Keratinocyte (primary cell): Measurements from ENCODE around the gene BSG. TPM values are rescaled to one million over a fixed set of nuclear protein-coding genes. Genes with fewer than 3 reads are reported as not detected.
A peak's percentile ranks its signal among the peaks of the same experiment; 100 is the strongest.

Source experiments
- DNase-seq: peaks from one replicate; pipeline ENCODE4 v3.0.0-alpha.2; 2011; ENCODE audit warnings: low read depth, missing footprints, low spot score
- FAIRE-seq: peaks from 2 replicates; lab custom pipeline; 2011; peaks lifted over from hg19 to GRCh38; lab: Jason Lieb, UNC
- H2AFZ ChIP-seq: 2 replicates; pipeline ENCODE4 v1.6.0; 2012; ENCODE audit warnings: low read length, control low read depth, inconsistent platforms; ENCODE audit not compliant: control insufficient read depth
- H3K27ac ChIP-seq: 2 replicates; pipeline ENCODE4 v1.5.1; 2011; ENCODE audit warnings: low read length; ENCODE audit not compliant: control insufficient read depth, insufficient read depth
- H3K27me3 ChIP-seq: 3 replicates; pipeline ENCODE4 v1.6.0; 2011; ENCODE audit warnings: low read length; ENCODE audit not compliant: control insufficient read depth, insufficient read depth; ENCODE audit errors: extremely low read depth
- H3K36me3 ChIP-seq, 2 experiments: 2 replicates in 1 of 2; 3 replicates in 1 of 2; pipeline ENCODE4 v1.5.1; 2011; ENCODE audit warnings: low read length in 2 of 2, mild to moderate bottlenecking in 1 of 2; ENCODE audit not compliant: control insufficient read depth in 2 of 2, insufficient read depth in 2 of 2; ENCODE audit errors: extremely low read depth in 1 of 2
- H3K4me1 ChIP-seq: 3 replicates; pipeline ENCODE4 v1.5.1; 2011; ENCODE audit warnings: low read length; ENCODE audit not compliant: control insufficient read depth, insufficient read depth; ENCODE audit errors: extremely low read depth
- H3K4me2 ChIP-seq: 3 replicates; pipeline ENCODE4 v1.6.0; 2011; ENCODE audit warnings: low read depth, low read length; ENCODE audit not compliant: control insufficient read depth, insufficient read depth; ENCODE audit errors: extremely low read depth
- H3K4me3 ChIP-seq, 3 experiments: fragments of 200-600 bp in 1 of 3; sonication (generic) in 1 of 3; 2 replicates in 2 of 3; 3 replicates in 1 of 3; pipeline ENCODE4 v1.5.1; 2011 to 2016; ENCODE audit warnings: low read length in 3 of 3, mild to moderate bottlenecking in 3 of 3, control low read depth in 2 of 3, inconsistent platforms in 1 of 3, low read depth in 1 of 3, mixed read lengths in 1 of 3, mixed run types in 1 of 3, moderate library complexity in 1 of 3; ENCODE audit not compliant: control insufficient read depth in 2 of 3, insufficient read depth in 2 of 3; ENCODE audit errors: extremely low read depth in 1 of 3
- H3K79me2 ChIP-seq: 2 replicates; pipeline ENCODE4 v1.6.0; 2012; ENCODE audit warnings: low read length; ENCODE audit not compliant: control insufficient read depth, insufficient read depth
- H3K9ac ChIP-seq: 3 replicates; pipeline ENCODE4 v1.6.0; 2011; ENCODE audit warnings: low read length; ENCODE audit not compliant: control insufficient read depth, insufficient read depth; ENCODE audit errors: extremely low read depth
- H3K9me1 ChIP-seq: 3 replicates; pipeline ENCODE4 v1.6.0; 2011; ENCODE audit warnings: low read length; ENCODE audit not compliant: control insufficient read depth, insufficient read depth; ENCODE audit errors: extremely low read depth
- H3K9me3 ChIP-seq: 2 replicates; pipeline ENCODE4 v1.5.1; 2012; ENCODE audit warnings: low read depth, low read length; ENCODE audit not compliant: control insufficient read depth
- H4K20me1 ChIP-seq: 3 replicates; pipeline ENCODE4 v1.6.0; 2011; ENCODE audit warnings: low read length; ENCODE audit not compliant: control insufficient read depth, insufficient read depth; ENCODE audit errors: extremely low read depth
- CTCF ChIP-seq, 3 experiments: IDR thresholded peaks in 1 of 3; conservative IDR thresholded peaks in 1 of 3; optimal IDR thresholded peaks in 1 of 3; 2 replicates in 2 of 3; 3 replicates in 1 of 3; pipeline versions ENCODE3 to v1.5.1; 2011; ENCODE audit warnings: low read length in 3 of 3, mild to moderate bottlenecking in 3 of 3, moderate library complexity in 2 of 3, control low read depth in 1 of 3, inconsistent platforms in 1 of 3; ENCODE audit not compliant: insufficient read depth in 2 of 3; ENCODE audit errors: extremely low read depth in 1 of 3
- EZH2 ChIP-seq: IDR thresholded peaks from one replicate; pipeline ENCODE4 v1.6.1; 2012; ENCODE audit warnings: inconsistent platforms, mild to moderate bottlenecking, low read length, moderate library complexity
- dilution Hi-C: fragments of 300-500 bp; cut with MboI; formaldehyde crosslinking; loops from one replicate; pipeline ENCODE4 v1.7.0; 2020; ENCODE audit warnings: low sequenced_read_pairs; ENCODE audit not compliant: extremely low pct_ligation_motif_present
- polyA minus RNA-seq, 3 experiments: library from RNA; depleted of rRNA, polyadenylated mRNA; stranded (reverse); fragments of >200 nt; gene quantifications; 1 replicate in 1 of 3; 2 replicates in 1 of 3; 3 replicates in 1 of 3; pipeline ENCODE4 v1.2.3, GENCODE V29; 2011
- polyA plus RNA-seq, 5 experiments: library from polyadenylated mRNA; depleted of rRNA in 3 of 5; stranded (reverse) in 3 of 5; stranded (forward) in 1 of 5; unstranded in 1 of 5; fragments of >200 nt; gene quantifications; 1 replicate in 1 of 5; 2 replicates in 3 of 5; 3 replicates in 1 of 5; pipeline versions ENCODE4 v1.2.1 to v1.2.3, GENCODE V29; 2011 to 2012; ENCODE audit warnings: missing spikeins in 2 of 5, low read depth in 1 of 5, low replicate concordance in 1 of 5

BSG gene
- polyA plus RNA-seq (388 to 552 TPM (median 537 TPM) in 3 replicates), polyA minus RNA-seq (280 to 493 TPM (median 484 TPM) in 3 replicates)
- polyA plus RNA-seq (2011; ENCODE audit: low read depth) = 171 TPM
- polyA plus RNA-seq (2011; cell fraction: cytosol; rRNA removed) = 298 and 480 TPM in 2 replicates
- 577 and 747 TPM in 2 replicates for polyA plus RNA-seq (2011; cell fraction: nucleus; rRNA removed)
- 376 and 679 TPM in 2 replicates for polyA plus RNA-seq (2012; ENCODE audit: low replicate concordance)
- polyA minus RNA-seq (2011; cell fraction: cytosol; rRNA and poly(A)+ RNA removed) = 889 TPM
- 533 and 629 TPM in 2 replicates for polyA minus RNA-seq (2011; cell fraction: nucleus; rRNA and poly(A)+ RNA removed)

DNA sequence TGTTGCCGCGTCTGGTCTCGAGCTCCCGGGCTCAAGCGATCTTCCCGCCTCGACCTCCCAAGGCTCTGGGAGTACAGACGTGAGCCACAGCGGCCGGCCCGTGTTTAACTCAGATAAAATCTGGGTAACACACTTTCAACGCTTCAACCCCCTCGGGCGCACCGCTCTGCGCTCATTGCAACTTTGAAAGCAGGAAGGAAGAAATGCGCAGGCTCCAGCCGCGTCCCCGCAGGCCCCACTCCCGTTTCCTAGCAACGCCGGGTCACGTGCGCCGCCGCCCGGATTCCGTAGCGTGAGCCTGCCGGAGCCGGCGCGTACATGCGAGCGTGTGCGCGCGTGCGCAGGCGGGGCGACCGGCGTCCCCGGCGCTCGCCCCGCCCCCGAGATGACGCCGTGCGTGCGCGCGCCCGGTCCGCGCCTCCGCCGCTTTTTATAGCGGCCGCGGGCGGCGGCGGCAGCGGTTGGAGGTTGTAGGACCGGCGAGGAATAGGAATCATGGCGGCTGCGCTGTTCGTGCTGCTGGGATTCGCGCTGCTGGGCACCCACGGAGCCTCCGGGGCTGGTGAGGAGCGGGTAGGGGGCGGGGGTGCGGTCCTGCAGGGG, at the start of gene BSG:
Gene BSG (plus strand): TSS at position 457 of the 603 bp plus-strand sequence. CDS start 39 bp downstream, at position 496.
- DNase-seq = peak; percentile 79
- H4K20me1 ChIP-seq = peaks cover 26% of the 10 kb centered on the region
- TF ChIP-seq CTCF (optimal IDR thresholded peaks at IDR 0.05 in 1 of 3, IDR thresholded peaks at IDR 0.05 in 1 of 3, conservative IDR thresholded peaks at IDR 0.05 in 1 of 3; ENCODE audit: extremely low read depth in 1 of 3, insufficient read depth in 2 of 3, low read length in 3 of 3) = no peak
- peak within 1 kb of the TSS; percentile 92 for H3K27ac ChIP-seq
- H3K79me2 ChIP-seq = peaks cover 46% of the 10 kb centered on the region
- peaks cover 0 to 5% of the 10 kb centered on the region in 2 experiments for H3K36me3 ChIP-seq
- H3K4me1 ChIP-seq = peaks cover 38% of the 10 kb centered on the region
- H3K27me3 ChIP-seq = no peaks in the 10 kb centered on the region
- peak; percentile 67 for FAIRE-seq
- peak within 1 kb of the TSS; percentile 97 for H3K9ac ChIP-seq
- dilution Hi-C loops = no loop called here
- peak within 1 kb of the TSS; percentile 93 for H2AFZ ChIP-seq
- peak within 1 kb of the TSS; percentile 97 for H3K4me2 ChIP-seq
- H3K4me3 ChIP-seq = peak within 1 kb of the TSS; percentile 89 to 100 (median 95)
- no peaks in the 10 kb centered on the region for H3K9me3 ChIP-seq
- no peaks in the 10 kb centered on the region for H3K9me1 ChIP-seq

DNA sequence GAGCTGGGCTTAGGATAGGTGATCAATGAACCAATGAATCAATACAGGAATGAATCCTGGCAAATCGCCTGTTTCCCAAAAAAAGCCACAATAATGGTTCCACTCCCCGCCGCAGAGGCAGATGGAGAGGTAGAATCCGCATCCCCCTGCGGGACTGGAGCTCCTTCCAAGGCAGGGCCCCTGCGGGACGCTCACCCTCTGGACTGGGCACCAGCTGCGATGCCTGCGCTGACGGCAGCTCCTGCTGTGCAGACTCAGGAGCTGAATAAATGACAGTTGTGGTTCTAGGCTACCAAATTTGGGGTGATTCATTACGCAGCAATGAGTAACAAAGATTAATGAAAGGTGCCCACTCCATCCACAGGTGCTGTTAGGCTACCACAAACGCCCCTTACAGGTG, 49.7 kb upstream of the BSG start:
- Histone ChIP-seq H3K27ac (no peak overlapping the region), H3K4me2 (no peak overlapping the region), H3K9me1 (no peaks in the 10 kb centered on the region), H3K36me3 (no peaks in the 10 kb centered on the region), H3K79me2 (no peaks in the 10 kb centered on the region), H3K9ac (no peak overlapping the region), H3K27me3 (peaks cover 4% of the 10 kb centered on the region), H3K4me3 (no peak overlapping the region), H2AFZ (no peak overlapping the region), H3K4me1 (no peaks in the 10 kb centered on the region), H4K20me1 (no peaks in the 10 kb centered on the region), H3K9me3 (no peaks in the 10 kb centered on the region)
- FAIRE-seq (no peak), DNase-seq (no peak)
- dilution Hi-C loops = no loop called here
- TF ChIP-seq EZH2 (no peak), CTCF (optimal IDR thresholded peaks at IDR 0.05 in 1 of 3, IDR thresholded peaks at IDR 0.05 in 1 of 3, conservative IDR thresholded peaks at IDR 0.05 in 1 of 3; ENCODE audit: extremely low read depth in 1 of 3, insufficient read depth in 2 of 3, low read length in 3 of 3) (no peak)
